ENCODE results near the gene PLCXD3.

DNA sequence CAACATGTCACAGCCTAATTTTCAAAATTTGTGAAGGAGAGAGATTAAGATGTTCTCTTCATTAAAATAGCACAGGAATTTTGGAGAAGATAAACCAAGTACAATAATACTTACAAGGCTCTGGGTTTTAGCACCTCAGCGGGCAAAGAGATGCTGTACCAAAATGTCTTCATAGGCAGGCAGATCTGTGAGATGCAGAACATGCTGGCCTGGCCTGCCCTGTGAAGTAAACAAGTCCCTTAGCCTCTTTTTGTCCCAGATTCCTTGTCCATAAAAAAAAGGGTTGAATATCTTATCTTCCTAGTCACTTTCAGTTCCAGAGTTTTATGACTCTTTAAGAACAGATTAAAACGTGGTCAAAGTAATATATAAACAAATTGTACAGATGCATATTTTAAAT lies 244.0 kb downstream of the PLCXD3 start:
- TF ChIP-seq, protein P1, sequence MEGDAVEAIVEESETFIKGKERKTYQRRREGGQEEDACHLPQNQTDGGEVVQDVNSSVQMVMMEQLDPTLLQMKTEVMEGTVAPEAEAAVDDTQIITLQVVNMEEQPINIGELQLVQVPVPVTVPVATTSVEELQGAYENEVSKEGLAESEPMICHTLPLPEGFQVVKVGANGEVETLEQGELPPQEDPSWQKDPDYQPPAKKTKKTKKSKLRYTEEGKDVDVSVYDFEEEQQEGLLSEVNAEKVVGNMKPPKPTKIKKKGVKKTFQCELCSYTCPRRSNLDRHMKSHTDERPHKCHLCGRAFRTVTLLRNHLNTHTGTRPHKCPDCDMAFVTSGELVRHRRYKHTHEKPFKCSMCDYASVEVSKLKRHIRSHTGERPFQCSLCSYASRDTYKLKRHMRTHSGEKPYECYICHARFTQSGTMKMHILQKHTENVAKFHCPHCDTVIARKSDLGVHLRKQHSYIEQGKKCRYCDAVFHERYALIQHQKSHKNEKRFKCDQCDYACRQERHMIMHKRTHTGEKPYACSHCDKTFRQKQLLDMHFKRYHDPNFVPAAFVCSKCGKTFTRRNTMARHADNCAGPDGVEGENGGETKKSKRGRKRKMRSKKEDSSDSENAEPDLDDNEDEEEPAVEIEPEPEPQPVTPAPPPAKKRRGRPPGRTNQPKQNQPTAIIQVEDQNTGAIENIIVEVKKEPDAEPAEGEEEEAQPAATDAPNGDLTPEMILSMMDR (IDR thresholded peaks at IDR 0.05), result no peak
- TF ChIP-seq POLR2AphosphoS5 (IDR thresholded peaks at IDR 0.05), result no peak
- TF ChIP-seq POLR2A (IDR thresholded peaks at IDR 0.05), result no peak

Measured in prostate gland (tissue), 2 donors.